T-helper 1 cell treated with Interleukin-12 subunit alpha and Interleukin-12 subunit beta and Interleukin-4 antibody, amounts not matched to agents 30 μg/mL and 1 μg/mL, for 36 hours (primary cell): Measurements from ENCODE around the gene GAS5.

Source experiments
- H3K27ac Mint-ChIP-seq: one replicate; pipeline ENCODE4 v1.8.0; 2021; ENCODE audit warnings: mild to moderate bottlenecking, mixed read lengths
- H3K27me3 Mint-ChIP-seq: one replicate; pipeline ENCODE4 v1.8.0; 2021; ENCODE audit warnings: low read depth, mixed read lengths
- H3K36me3 Mint-ChIP-seq: one replicate; pipeline ENCODE4 v1.8.0; 2021; ENCODE audit warnings: low read depth, mixed read lengths
- H3K4me1 Mint-ChIP-seq: one replicate; pipeline ENCODE4 v1.8.0; 2021; ENCODE audit warnings: low read depth, mixed read lengths
- H3K4me3 Mint-ChIP-seq: one replicate; pipeline ENCODE4 v1.8.0; 2021; ENCODE audit warnings: mild to moderate bottlenecking, moderate library complexity, mixed read lengths
- H3K9me3 Mint-ChIP-seq: one replicate; pipeline ENCODE4 v1.8.0; 2021; ENCODE audit warnings: mixed read lengths

Gene GAS5

GRCh38 chr1:173823781-173824314, 43.9 kb downstream of the GAS5 start:
- Mint-ChIP-seq H3K27me3 (no peaks in the 10 kb centered on the region), H3K36me3 (peaks cover 28% of the 10 kb centered on the region), H3K9me3 (no peaks in the 10 kb centered on the region), H3K4me1 (peaks cover 43% of the 10 kb centered on the region), H3K27ac (peak overlapping the region; percentile 95), H3K4me3 (peak overlapping the region; percentile 94)

- peaks cover 34% of the 10 kb centered on the region for H3K36me3 Mint-ChIP-seq
- H3K27me3 Mint-ChIP-seq: no peaks in the 10 kb centered on the region
- peaks cover 41% of the 10 kb centered on the region for H3K4me1 Mint-ChIP-seq
- H3K9me3 Mint-ChIP-seq: no peaks in the 10 kb centered on the region
- peak overlapping the region; percentile 11 for H3K27ac Mint-ChIP-seq
- peak overlapping the region; percentile 94 for H3K4me3 Mint-ChIP-seq
These were observed 46.1 kb downstream of the GAS5 start for GRCh38 chr1:173821680-173822079.

GRCh38 chr1:173818459-173818858, 49.3 kb downstream of the GAS5 start:
- no peak overlapping the region for H3K4me3 Mint-ChIP-seq
- peaks cover 46% of the 10 kb centered on the region for H3K4me1 Mint-ChIP-seq
- peaks cover 37% of the 10 kb centered on the region for H3K36me3 Mint-ChIP-seq
- H3K27ac Mint-ChIP-seq: no peak overlapping the region
- H3K9me3 Mint-ChIP-seq: no peaks in the 10 kb centered on the region
- no peaks in the 10 kb centered on the region for H3K27me3 Mint-ChIP-seq
